Upper lobe of right lung (tissue), 1 donor: ENCODE results near the gene TMOD3. TPM values are rescaled to one million over a fixed set of nuclear protein-coding genes. Genes with fewer than 3 reads are reported as not detected.

ENCODE experiments used
- ATAC-seq: fragments of 200-7000 bp; cut with Tn5 transposase; one replicate; pipeline ENCODE4 v1.9.1; 2020; ENCODE audit warnings: mild to moderate bottlenecking, moderate library complexity
- DNase-seq: peaks from one replicate; pipeline ENCODE4 v3.0.0-alpha.2; 2020
- H3K27ac ChIP-seq: fragments of 200-600 bp; one replicate; pipeline ENCODE4 v1.8.0; 2022
- H3K27me3 ChIP-seq: fragments of 200-600 bp; one replicate; pipeline ENCODE4 v1.8.0; 2022; ENCODE audit warnings: mild to moderate bottlenecking
- H3K36me3 ChIP-seq: fragments of 200-600 bp; one replicate; pipeline ENCODE4 v1.8.0; 2022
- H3K4me1 ChIP-seq: fragments of 200-600 bp; one replicate; pipeline ENCODE4 v1.8.0; 2022
- H3K4me3 ChIP-seq: fragments of 200-600 bp; one replicate; pipeline ENCODE4 v1.8.0; 2022; ENCODE audit warnings: mild to moderate bottlenecking
- H3K9me3 ChIP-seq: fragments of 200-600 bp; one replicate; pipeline ENCODE4 v1.8.0; 2022
- intact Hi-C: fragments of 100-400 bp; cut with DNase I; formaldehyde crosslinking; loops from one replicate; pipeline ENCODE4 v1.11.0; 2022
- total RNA-seq: library from RNA; stranded (reverse); fragmentation: NEBNext Ultra II Directional; extraction: Animal tissue kit (Norgen Biotek cat#: 25700); gene quantifications from one replicate; pipeline ENCODE4 v1.2.1, GENCODE V29; 2021
- TF ChIP-seq, protein P1 (sequence below): fragments of 200-600 bp; IDR thresholded peaks from one replicate; pipeline ENCODE4 v1.8.0; 2022; ENCODE audit warnings: antibody characterized with exemption
- donor health status: DM: no; HTN: yes; CAD: no; lungs with severe emphysema.

TMOD3 gene
- total RNA-seq, 1 donor from 2014 or later = 78.4 TPM

DNA sequence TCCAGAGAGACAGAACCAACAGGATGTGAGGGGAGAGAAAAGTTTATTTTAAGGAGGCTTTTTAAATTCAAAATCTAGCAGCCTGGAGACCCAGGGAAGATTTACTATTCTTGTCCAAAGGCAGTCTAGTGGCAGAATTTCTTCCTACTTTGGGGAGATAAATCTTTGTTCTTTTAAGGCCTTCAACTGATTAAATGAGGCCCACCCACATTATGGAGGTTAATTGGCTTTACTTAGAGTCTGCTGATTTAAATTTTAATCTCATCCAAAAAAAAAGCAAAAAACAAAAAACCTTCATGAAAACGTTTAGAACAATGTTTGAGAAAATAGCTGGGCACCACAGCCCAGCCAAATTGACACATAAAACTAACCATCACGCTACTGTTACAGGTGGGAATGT lies 41.3 kb downstream of the TMOD3 start:
- no peak overlapping the region for H3K4me3 ChIP-seq
- TF ChIP-seq, protein P1, sequence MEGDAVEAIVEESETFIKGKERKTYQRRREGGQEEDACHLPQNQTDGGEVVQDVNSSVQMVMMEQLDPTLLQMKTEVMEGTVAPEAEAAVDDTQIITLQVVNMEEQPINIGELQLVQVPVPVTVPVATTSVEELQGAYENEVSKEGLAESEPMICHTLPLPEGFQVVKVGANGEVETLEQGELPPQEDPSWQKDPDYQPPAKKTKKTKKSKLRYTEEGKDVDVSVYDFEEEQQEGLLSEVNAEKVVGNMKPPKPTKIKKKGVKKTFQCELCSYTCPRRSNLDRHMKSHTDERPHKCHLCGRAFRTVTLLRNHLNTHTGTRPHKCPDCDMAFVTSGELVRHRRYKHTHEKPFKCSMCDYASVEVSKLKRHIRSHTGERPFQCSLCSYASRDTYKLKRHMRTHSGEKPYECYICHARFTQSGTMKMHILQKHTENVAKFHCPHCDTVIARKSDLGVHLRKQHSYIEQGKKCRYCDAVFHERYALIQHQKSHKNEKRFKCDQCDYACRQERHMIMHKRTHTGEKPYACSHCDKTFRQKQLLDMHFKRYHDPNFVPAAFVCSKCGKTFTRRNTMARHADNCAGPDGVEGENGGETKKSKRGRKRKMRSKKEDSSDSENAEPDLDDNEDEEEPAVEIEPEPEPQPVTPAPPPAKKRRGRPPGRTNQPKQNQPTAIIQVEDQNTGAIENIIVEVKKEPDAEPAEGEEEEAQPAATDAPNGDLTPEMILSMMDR = no peak
- H3K27me3 ChIP-seq = no peaks in the 10 kb centered on the region
- no peak overlapping the region for H3K27ac ChIP-seq
- peaks cover 66% of the 10 kb centered on the region for H3K36me3 ChIP-seq
- peaks cover 8% of the 10 kb centered on the region for H3K4me1 ChIP-seq
- DNase-seq (no peak), ATAC-seq (no peak)
- H3K9me3 ChIP-seq = no peaks in the 10 kb centered on the region
- intact Hi-C loops = no loop called here

DNA sequence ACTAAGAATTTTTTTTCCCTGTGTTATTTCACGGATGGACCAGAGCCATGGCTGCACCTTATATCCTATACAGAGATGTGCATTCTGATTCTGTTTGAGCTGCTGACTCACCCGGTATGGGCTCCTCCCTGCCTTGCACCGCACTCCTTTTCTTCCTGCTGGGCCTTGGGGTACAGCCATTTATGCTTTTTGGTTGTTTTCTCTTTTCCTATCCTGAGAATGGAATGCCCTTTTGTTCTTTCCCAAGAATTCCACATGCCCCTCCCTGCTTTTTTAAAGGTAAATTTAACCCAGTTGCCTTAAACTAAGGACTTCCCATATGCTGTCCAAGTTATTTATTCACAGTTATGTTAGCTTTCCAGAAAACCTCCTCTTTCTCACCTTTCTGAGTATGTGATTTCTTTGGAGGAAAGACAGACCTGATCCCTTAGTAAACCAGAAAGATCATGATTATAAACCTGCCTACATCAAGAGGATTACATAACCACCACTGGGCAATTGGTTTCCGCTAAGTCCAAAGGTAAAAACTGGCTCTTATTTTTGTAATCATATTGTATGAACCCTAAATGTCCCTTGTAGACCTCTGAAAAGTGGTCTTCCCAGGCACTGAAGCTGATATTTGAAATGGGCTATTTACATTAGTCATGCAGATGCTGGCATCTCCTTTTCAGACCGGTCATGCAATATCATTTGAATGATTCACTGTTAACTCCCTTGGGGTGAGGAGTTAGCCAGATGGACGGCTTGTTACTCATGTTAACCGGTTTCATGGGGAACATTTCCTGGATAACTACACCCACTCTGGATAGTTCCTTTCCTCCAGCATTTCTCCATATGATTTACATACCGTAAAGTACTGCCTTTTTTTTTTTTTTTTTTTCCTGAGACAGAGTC lies 45.5 kb downstream of the TMOD3 start:
- Histone ChIP-seq H3K9me3 (no peaks in the 10 kb centered on the region), H3K27ac (peak overlapping the region; percentile 39), H3K4me1 (peaks cover 15% of the 10 kb centered on the region), H3K36me3 (peaks cover 36% of the 10 kb centered on the region), H3K27me3 (no peaks in the 10 kb centered on the region), H3K4me3 (no peak overlapping the region)
- TF ChIP-seq, protein P1 = no peak
- DNase-seq (no peak), ATAC-seq (peak; percentile 58)
- intact Hi-C loops = no loop called here

DNA sequence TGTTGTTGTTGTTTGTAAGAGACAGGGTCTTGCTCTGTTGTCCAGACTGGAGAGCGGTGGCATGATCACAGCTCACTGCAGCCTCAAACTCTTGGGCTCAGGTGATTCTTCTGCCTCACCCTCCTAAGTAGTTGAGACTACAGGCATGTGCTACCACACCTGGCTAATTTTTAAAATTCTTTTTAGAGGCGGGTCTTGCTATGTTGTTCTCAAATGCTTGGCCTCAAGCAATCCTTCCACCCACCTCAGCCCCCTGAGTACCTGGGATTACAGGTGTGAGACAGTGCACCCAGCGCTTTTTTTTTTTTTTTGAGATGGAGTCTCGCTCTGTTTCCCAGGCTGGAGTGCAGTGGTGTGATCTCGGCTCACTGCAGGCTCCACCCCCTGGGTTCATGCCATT lies 46.7 kb downstream of the TMOD3 start:
- Histone ChIP-seq H3K4me3 (no peak overlapping the region), H3K27ac (peak overlapping the region; percentile 39), H3K4me1 (peaks cover 20% of the 10 kb centered on the region), H3K27me3 (no peaks in the 10 kb centered on the region), H3K9me3 (no peaks in the 10 kb centered on the region), H3K36me3 (peaks cover 24% of the 10 kb centered on the region)
- TF ChIP-seq, protein P1 = no peak
- ATAC-seq = peak; percentile 85
- intact Hi-C loops = no loop called here
- no peak for DNase-seq

DNA sequence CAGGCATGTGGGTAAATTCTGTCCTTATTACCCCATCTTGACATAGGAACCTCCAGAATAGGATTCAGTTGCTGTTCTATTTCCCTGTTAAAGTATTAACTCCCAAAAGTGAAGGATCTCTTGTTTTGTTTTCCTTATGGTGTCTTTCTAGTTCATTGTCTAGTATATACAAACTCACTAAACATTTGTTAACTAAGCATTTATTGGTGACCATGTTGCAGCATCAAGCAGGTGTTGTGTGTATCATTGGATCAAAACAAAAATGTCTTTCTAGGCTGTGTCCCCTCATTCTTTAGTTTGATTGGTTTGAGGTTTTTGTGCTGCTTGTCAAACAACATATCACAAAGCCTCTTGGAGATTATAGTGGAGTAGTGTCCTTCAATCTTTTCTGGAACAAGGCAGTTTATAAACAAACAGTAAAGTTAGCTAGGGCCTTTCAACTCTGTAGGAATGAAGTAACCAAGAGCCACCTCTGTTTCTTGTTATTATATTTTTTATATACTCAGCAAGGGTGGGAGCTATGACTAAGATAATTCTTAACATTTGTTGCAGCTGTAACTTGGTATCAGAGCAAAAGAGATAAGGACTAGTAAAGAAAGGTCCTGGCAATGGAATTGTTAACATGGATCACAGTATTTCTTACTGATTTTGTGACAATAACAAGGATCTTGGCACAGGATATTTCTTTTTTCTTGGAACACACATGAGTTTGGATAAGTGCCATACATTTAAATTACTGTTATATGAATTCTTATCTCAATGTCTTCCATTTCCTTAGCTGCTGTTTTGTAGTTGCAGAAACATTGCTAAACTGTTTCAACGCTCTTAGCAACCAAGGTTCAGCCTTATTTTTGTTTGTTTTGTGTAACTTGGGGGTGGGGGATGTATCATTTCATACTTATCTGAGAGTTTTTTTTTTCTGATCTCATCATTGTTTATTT lies 49.3 kb downstream of the TMOD3 start:
- H3K27me3 ChIP-seq = no peaks in the 10 kb centered on the region
- TF ChIP-seq, protein P1 = no peak
- H3K27ac ChIP-seq = peak overlapping the region; percentile 62
- intact Hi-C loops = no loop called here
- ATAC-seq (peak; percentile 16), DNase-seq (no peak)
- H3K4me1 ChIP-seq = peaks cover 20% of the 10 kb centered on the region
- no peaks in the 10 kb centered on the region for H3K9me3 ChIP-seq
- no peak overlapping the region for H3K4me3 ChIP-seq
- H3K36me3 ChIP-seq = peaks cover under 1% of the 10 kb centered on the region

DNA sequence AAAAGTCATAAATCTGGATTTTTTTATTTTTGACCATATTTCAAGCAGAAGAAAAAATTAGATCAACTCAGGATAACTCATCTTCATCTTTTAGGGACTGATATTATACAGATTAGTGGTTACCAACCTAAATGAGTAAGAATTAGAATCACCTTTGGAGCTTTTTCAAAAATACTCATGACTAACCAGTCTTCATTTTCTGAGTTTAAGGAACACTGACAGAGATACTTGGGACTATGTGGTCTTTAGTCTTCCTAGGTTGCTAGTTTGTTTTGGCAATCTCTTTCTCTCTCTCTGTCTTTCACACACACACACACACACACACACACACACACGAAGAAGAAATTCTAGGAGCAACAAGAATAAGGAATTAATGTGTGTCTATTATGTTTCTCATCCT lies 50.1 kb downstream of the TMOD3 start:
- DNase-seq = no peak
- H3K27ac ChIP-seq = peak overlapping the region; percentile 62
- no peak for ATAC-seq
- TF ChIP-seq, protein P1 = no peak
- H3K36me3 ChIP-seq = no peaks in the 10 kb centered on the region
- intact Hi-C loops = no loop called here
- no peaks in the 10 kb centered on the region for H3K9me3 ChIP-seq
- H3K4me3 ChIP-seq = no peak overlapping the region
- H3K4me1 ChIP-seq = peaks cover 27% of the 10 kb centered on the region
- no peaks in the 10 kb centered on the region for H3K27me3 ChIP-seq
